OCI-LY7 (cell line): Measurements from ENCODE around the gene PREPL. TPM values are rescaled to one million over a fixed set of nuclear protein-coding genes. Genes with fewer than 3 reads are reported as not detected.

Source experiments
- BruUV-seq: library from RNA; stranded (reverse); fragments of 400-500 nt; replicated peaks from 2 replicates; lab custom pipeline; 2021; lab: Mats Ljungman, UMichigan
- CTCF ChIA-PET: fragments of 300-600 bp; sonication (Branson Sonifier 250); formaldehyde crosslinking; loops from one replicate; lab custom pipeline; 2022; ENCODE audit warnings: antibody characterized with exemption; ENCODE audit not compliant: unreplicated experiment; lab: Charles Lee
- POLR2A ChIA-PET: fragments of 300-600 bp; sonication (Branson Sonifier 250); formaldehyde crosslinking; loops from one replicate; lab custom pipeline; 2022; ENCODE audit warnings: antibody characterized with exemption; lab: Charles Lee
- DNase-seq: peaks from one replicate; pipeline ENCODE4 v3.0.0-alpha.2; 2015; ENCODE audit warnings: low spot score
- H2AFZ ChIP-seq: fragments of 200-600 bp; sonication (generic), shearing (Covaris generic); 2 replicates; pipeline ENCODE4 v1.6.1; 2014; ENCODE audit warnings: mild to moderate bottlenecking, antibody characterized with exemption, low read length, moderate library complexity
- H3K27ac ChIP-seq: fragments of 200-600 bp; sonication (generic); 2 replicates; pipeline ENCODE4 v1.5.1; 2014; ENCODE audit warnings: mixed run types, low read depth, mild to moderate bottlenecking, moderate library complexity, low read length, inconsistent platforms; ENCODE audit not compliant: poor library complexity, severe bottlenecking
- H3K36me3 ChIP-seq: fragments of 200-600 bp; sonication (generic); 2 replicates; pipeline ENCODE4 v1.6.1; 2014; ENCODE audit warnings: mild to moderate bottlenecking, antibody characterized with exemption, low read length, moderate library complexity, mixed read lengths; ENCODE audit not compliant: insufficient read depth
- H3K4me1 ChIP-seq: fragments of 200-600 bp; sonication (generic); 2 replicates; pipeline ENCODE4 v1.5.1; 2014; ENCODE audit warnings: mild to moderate bottlenecking, low read length; ENCODE audit not compliant: insufficient read depth, poor library complexity, severe bottlenecking
- H3K4me2 ChIP-seq: fragments of 200-600 bp; sonication (generic); 2 replicates; pipeline ENCODE4 v1.6.1; 2014; ENCODE audit warnings: mild to moderate bottlenecking, low read length
- H3K4me3 ChIP-seq: fragments of 200-600 bp; sonication (generic); 2 replicates; pipeline ENCODE4 v1.5.1; 2014; ENCODE audit warnings: mild to moderate bottlenecking, low read depth, low read length; ENCODE audit not compliant: poor library complexity, severe bottlenecking
- H3K79me2 ChIP-seq: fragments of 200-600 bp; sonication (generic); 2 replicates; pipeline ENCODE4 v1.6.1; 2016; ENCODE audit warnings: low read depth, mild to moderate bottlenecking, low read length, moderate library complexity, mixed read lengths; ENCODE audit not compliant: insufficient read depth
- H3K9me2 ChIP-seq: fragments of 200-600 bp; sonication (generic); 2 replicates; pipeline ENCODE4 v1.6.1; 2016; ENCODE audit warnings: mild to moderate bottlenecking, low read length, mixed read lengths; ENCODE audit not compliant: insufficient read depth
- H3K9me3 ChIP-seq: fragments of 200-600 bp; sonication (generic); 2 replicates; pipeline ENCODE4 v1.6.1; 2014; ENCODE audit warnings: mild to moderate bottlenecking, mixed run types, low read length, mixed read lengths
- H4K20me1 ChIP-seq: fragments of 200-600 bp; sonication (generic); 2 replicates; pipeline ENCODE4 v1.6.1; 2014; ENCODE audit warnings: mild to moderate bottlenecking, antibody characterized with exemption, low read length, moderate library complexity, mixed read lengths; ENCODE audit not compliant: insufficient read depth
- EZH2phosphoT487 ChIP-seq: fragments of 200-600 bp; sonication (generic); IDR thresholded peaks from 2 replicates; pipeline ENCODE4 v1.6.1; 2018; ENCODE audit warnings: low read depth, borderline replicate concordance, mild to moderate bottlenecking, mixed run types, antibody characterized with exemption, low read length, moderate library complexity, mixed read lengths
- intact Hi-C: fragments of 100-400 bp; cut with micrococcal nuclease; formaldehyde crosslinking; loops from one replicate; pipeline ENCODE4 v1.10.0; 2022; ENCODE audit not compliant: unreplicated experiment
- total RNA-seq, 2 experiments: library from RNA; depleted of rRNA in 1 of 2; stranded (reverse); fragments of >200 nt in 1 of 2; shearing (Covaris generic) in 1 of 2; gene quantifications; 2 replicates each; pipeline ENCODE4 v1.2.3, GENCODE V29; 2014 to 2022
- TF ChIP-seq, protein P1 (sequence below): fragments of 200-600 bp; sonication (generic); conservative IDR thresholded peaks from 2 replicates; pipeline ENCODE4 v1.5.1; 2014; ENCODE audit warnings: mild to moderate bottlenecking, antibody characterized with exemption, low read length, moderate library complexity, mixed read lengths

PREPL gene
- total RNA-seq, 2 experiments from 2014 or later: 27.5 to 40.6 TPM

DNA sequence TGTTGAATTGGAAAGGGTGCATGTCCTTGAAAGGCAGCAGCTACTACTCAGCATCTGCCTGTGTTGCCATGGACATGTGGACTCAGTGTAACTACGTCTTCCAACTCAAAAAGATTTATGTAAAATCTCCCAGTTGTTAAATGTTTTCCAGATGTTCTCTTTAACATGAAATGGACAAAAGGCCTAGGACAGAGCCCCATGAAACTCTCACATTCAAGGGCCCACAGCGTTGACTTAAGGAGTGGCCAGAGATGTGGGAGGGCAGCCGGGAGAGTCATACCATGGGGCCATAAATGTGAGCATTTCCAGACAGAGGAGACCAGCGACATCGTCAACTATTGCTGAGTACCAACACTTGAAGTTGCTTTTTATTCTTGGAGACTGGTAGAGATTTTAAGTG, 76.1 kb downstream of the PREPL start:
- Histone ChIP-seq H3K4me2 (no peak overlapping the region), H3K36me3 (no peaks in the 10 kb centered on the region), H4K20me1 (no peaks in the 10 kb centered on the region), H3K9me3 (no peaks in the 10 kb centered on the region), H3K27ac (no peak overlapping the region), H3K4me3 (no peak overlapping the region), H3K9me2 (no peaks in the 10 kb centered on the region), H2AFZ (no peak overlapping the region), H3K4me1 (no peaks in the 10 kb centered on the region), H3K79me2 (no peaks in the 10 kb centered on the region)
- POLR2A ChIA-PET: no interaction called here
- intact Hi-C loops: no loop called here
- CTCF ChIA-PET: no interaction called here
- no peak for DNase-seq
- BruUV-seq: no TSS peak
- no peak for TF ChIP-seq EZH2phosphoT487
- TF ChIP-seq, protein P1, sequence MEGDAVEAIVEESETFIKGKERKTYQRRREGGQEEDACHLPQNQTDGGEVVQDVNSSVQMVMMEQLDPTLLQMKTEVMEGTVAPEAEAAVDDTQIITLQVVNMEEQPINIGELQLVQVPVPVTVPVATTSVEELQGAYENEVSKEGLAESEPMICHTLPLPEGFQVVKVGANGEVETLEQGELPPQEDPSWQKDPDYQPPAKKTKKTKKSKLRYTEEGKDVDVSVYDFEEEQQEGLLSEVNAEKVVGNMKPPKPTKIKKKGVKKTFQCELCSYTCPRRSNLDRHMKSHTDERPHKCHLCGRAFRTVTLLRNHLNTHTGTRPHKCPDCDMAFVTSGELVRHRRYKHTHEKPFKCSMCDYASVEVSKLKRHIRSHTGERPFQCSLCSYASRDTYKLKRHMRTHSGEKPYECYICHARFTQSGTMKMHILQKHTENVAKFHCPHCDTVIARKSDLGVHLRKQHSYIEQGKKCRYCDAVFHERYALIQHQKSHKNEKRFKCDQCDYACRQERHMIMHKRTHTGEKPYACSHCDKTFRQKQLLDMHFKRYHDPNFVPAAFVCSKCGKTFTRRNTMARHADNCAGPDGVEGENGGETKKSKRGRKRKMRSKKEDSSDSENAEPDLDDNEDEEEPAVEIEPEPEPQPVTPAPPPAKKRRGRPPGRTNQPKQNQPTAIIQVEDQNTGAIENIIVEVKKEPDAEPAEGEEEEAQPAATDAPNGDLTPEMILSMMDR: no peak

DNA sequence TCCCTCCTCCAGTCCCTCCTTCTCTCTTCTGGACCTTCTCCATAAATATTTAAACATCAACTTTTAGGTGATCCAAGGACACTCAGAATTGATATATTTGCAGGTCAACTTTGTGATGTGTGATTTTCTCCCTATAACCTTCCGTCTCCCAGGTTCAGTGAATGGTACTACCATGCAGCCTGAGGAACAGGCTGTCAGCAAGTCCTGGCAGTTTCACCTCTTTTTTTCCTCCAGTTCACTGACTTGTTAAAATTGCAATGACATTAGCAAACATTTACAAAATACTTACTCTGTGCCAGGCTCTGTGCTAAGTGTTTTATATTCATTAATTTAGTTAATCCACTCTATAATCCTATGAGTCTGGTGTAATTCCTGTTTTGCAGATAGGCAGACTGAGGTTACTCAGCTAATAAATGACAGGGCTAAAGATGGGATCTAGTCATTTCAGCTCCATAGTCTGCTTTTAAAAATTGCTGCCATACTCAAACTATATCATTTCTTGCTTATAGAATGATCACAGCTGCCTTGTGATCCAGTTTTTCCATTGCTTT, 78.1 kb downstream of the PREPL start:
- TF ChIP-seq, protein P1: no peak
- no peak for TF ChIP-seq EZH2phosphoT487
- Histone ChIP-seq H3K4me3 (no peak overlapping the region), H3K27ac (no peak overlapping the region), H3K4me1 (no peaks in the 10 kb centered on the region), H3K36me3 (no peaks in the 10 kb centered on the region), H3K9me3 (no peaks in the 10 kb centered on the region), H3K9me2 (no peaks in the 10 kb centered on the region), H4K20me1 (no peaks in the 10 kb centered on the region), H2AFZ (no peak overlapping the region), H3K79me2 (no peaks in the 10 kb centered on the region), H3K4me2 (no peak overlapping the region)
- ChIA-PET POLR2A (no interaction called here), CTCF (no interaction called here)
- no TSS peak for BruUV-seq
- DNase-seq: no peak
- intact Hi-C loops: no loop called here

DNA sequence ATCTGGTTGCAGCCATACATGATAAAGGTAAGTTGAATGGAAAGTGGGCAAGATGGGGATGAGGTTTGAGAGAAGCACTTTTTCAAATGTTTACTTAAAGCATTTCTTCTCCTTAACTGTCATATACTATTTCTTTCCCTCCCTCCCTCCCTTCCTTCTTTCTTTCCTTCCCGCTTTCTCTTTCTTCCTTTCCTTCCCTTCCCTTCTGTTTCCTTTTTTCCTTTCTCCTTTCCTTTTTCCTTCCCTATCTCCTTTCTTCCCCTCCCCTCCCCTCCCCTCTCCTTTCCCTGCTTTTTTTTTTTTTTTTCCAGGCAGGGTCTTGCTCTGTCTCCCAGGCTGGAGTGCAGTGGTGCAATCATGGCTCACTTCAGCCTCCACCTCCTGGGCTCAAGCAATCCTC, 80.4 kb downstream of the PREPL start:
- no peaks in the 10 kb centered on the region for H4K20me1 ChIP-seq
- POLR2A ChIA-PET: interaction anchor here (0.9 kb wide), 1 partner anchor 227 kb away, joined by 3 read pairs; no protein-coding TSS in a partner anchor
- CTCF ChIA-PET: no interaction called here
- BruUV-seq: no TSS peak
- no peaks in the 10 kb centered on the region for H3K4me1 ChIP-seq
- no peak overlapping the region for H3K4me2 ChIP-seq
- TF ChIP-seq, protein P1: no peak
- TF ChIP-seq EZH2phosphoT487: no peak
- H3K9me3 ChIP-seq: no peaks in the 10 kb centered on the region
- intact Hi-C loops: no loop called here
- no peak overlapping the region for H3K27ac ChIP-seq
- no peaks in the 10 kb centered on the region for H3K36me3 ChIP-seq
- H3K4me3 ChIP-seq: no peak overlapping the region
- DNase-seq: no peak
- no peaks in the 10 kb centered on the region for H3K9me2 ChIP-seq
- H2AFZ ChIP-seq: no peak overlapping the region
- no peaks in the 10 kb centered on the region for H3K79me2 ChIP-seq
